ENCODE measurements around the gene ATF1. TPM values are rescaled to one million over a fixed set of nuclear protein-coding genes. Genes with fewer than 3 reads are reported as not detected.
"Not testable (repeated sequence)": the region's sequence is repeated elsewhere in the genome, so short reads cannot be mapped to it uniquely, and the experiment has no call there.

The ATF1 gene
- polyA plus RNA-seq, 3 donors from 2014 or later, result 34.9 to 43.8 (median 37.6) TPM

- not testable (repeated sequence) for H3K9me3 Mint-ChIP-seq; H3K4me1 Mint-ChIP-seq; H3K27ac Mint-ChIP-seq; H3K36me3 Mint-ChIP-seq; H3K4me3 Mint-ChIP-seq; DNase-seq; H3K27me3 Mint-ChIP-seq (ENCODE audit: low read depth in 3 of 3)
Measured at GRCh38 chr12:50833801-50834200, 69.9 kb downstream of the ATF1 start.

- H3K4me3 Mint-ChIP-seq, result no peak overlapping the region
- no peak overlapping the region for H3K27ac Mint-ChIP-seq
- peaks cover 0 to under 1% (median 0%) of the 10 kb centered on the region in 6 donors for H3K9me3 Mint-ChIP-seq
- peaks cover 0 to 6% (median 0%) of the 10 kb centered on the region in 3 donors for H3K36me3 Mint-ChIP-seq
- H3K4me1 Mint-ChIP-seq, result no peaks in the 10 kb centered on the region
- DNase-seq, result no peak
- peaks cover 3 to 7% (median 6%) of the 10 kb centered on the region in 3 donors for H3K27me3 Mint-ChIP-seq (ENCODE audit: low read depth in 3 of 3)
Measured at GRCh38 chr12:50839042-50839441, 75.1 kb downstream of the ATF1 start.

- no peak for DNase-seq
- H3K4me1 Mint-ChIP-seq, result no peaks in the 10 kb centered on the region
- H3K9me3 Mint-ChIP-seq, result no peaks in the 10 kb centered on the region
- peaks cover 3 to 7% (median 4%) of the 10 kb centered on the region in 3 donors for H3K27me3 Mint-ChIP-seq (ENCODE audit: low read depth in 3 of 3)
- H3K4me3 Mint-ChIP-seq, result no peak overlapping the region
- peaks cover 0 to 6% (median 0%) of the 10 kb centered on the region in 3 donors for H3K36me3 Mint-ChIP-seq
- peak overlapping the region in 1 of 6 donors; percentile 23 for H3K27ac Mint-ChIP-seq
Measured at GRCh38 chr12:50840809-50841487, 77.0 kb downstream of the ATF1 start.

DNA sequence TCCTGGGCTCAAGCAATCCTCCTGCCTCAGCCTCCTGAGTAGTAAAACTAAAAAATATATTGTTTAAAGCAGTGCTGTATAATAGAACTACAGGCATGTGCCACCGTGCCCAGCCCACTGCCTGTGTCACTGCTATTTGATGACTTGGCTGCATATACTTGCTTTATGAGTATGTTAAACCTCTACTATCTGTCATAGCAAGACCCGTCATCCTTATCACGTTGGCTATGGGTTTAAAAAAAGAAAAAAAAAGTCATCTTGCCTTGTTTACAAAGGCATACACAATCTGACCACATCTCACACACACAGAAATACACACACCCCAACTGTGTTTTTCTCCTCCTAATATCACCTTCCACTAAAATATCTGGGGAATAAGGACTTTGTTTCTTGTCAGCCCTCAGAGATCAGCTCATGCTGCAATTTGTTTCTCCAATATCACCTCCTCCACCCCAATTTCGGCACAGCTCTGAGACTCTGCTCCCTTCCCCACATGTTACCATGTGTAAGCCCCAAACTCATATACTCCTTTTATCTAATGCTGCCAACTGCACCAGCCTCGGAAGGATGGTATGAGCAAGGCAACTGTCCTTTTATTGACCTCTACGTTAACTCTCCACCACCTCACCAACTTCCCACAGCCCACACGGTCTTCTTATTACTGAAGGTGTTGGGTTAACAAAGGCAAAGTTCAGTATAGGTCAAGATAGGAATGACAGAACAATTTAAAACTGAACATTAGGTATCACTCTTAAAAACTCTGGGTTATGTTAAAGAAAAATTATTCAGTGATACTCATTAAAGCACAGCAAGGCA is 78.0 kb downstream of the ATF1 start:
- H3K4me1 Mint-ChIP-seq, result no peaks in the 10 kb centered on the region

DNA sequence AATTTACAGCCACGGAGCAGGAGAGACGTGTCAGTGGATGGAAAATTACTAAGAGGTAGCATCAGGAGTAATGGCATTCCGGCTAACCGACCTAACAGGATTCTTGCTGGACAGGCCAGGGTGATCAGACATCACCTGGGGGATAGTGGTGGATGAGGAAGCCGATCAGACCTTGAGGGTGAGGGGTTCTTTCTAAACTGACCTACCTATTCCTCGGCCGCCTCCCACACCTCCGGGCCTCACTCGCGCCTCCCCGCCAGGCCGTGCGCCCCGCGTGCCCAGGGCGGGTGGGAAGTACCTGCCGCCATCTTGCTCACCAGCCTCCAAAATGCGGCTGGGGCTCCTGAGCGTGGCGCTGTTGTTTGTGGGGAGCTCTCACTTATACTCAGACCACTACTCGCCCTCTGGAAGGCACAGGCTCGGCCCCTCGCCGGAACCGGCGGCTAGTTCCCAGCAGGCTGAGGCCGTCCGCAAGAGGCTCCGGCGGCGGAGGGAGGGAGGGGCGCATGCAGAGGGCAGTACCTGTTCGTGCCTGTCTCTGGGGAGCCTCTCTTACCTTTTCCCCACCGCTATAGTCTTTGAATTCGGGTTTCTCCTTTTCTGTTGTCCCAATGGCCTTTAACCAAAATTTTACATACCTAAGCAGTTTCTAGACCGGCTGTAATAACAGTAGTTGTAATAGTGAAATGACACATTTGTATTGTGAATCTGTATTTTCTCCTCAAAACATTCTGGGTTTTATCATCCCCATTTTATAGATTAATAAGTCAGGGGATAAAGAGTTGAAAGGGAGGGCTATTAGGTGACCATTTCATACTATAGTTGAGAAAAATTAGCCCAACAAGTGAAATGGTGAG is 79.0 kb downstream of the ATF1 start, which contains the start of gene TMPRSS12:
Gene TMPRSS12, plus strand, starts transcription at position 290 of the 857 bp plus-strand sequence. Its CDS starts 39 bp downstream, at position 329.
- Mint-ChIP-seq H3K27ac (no peak within 1 kb of the TSS), H3K4me1 (no peaks in the 10 kb centered on the region), H3K27me3 (ENCODE audit: low read depth in 3 of 3) (peaks cover 2 to 4% (median 3%) of the 10 kb centered on the region in 3 donors), H3K9me3 (no peaks in the 10 kb centered on the region), H3K4me3 (peak within 1 kb of the TSS in 2 of 5 donors; percentile 2 to 26), H3K36me3 (peaks cover 0 to 6% (median 0%) of the 10 kb centered on the region in 3 donors)
- no peak for DNase-seq

More for the DNA sequence above, 78.0 kb downstream of the ATF1 start:
- Mint-ChIP-seq H3K27me3 (ENCODE audit: low read depth in 3 of 3) (peaks cover 2 to 5% (median 4%) of the 10 kb centered on the region in 3 donors), H3K27ac (no peak overlapping the region), H3K36me3 (peaks cover 0 to 6% (median 0%) of the 10 kb centered on the region in 3 donors), H3K4me3 (no peak overlapping the region), H3K9me3 (no peaks in the 10 kb centered on the region)
- no peak for DNase-seq

DNA sequence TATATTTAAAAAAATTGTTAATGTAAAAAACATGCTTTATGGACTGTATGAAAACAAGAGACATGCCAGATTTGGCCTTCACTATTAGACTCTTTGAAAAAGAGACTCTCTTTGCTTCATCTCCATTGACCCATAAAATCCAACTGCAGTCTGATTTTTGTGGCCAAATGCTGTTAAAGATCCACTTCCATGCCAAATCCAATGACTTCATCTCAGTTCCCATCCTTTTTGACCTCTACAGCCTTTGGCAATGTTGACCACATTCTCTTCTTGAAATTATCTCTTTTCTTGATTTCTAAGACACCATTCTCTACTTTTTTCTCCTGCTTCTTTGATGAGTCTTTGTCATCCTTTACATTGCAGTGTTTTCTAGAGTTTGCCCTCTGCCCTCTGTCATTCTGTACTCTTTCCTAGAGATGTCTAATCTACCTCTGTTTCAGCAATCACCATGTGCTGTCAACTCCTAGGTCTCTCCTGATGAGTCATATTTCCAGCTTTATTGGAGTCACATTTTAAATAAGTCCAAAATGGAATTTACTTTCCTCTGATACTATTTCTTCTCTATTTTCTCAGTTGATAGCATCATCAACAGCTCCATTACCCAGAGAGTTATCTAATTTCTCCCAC is 81.2 kb downstream of the ATF1 start:
- Mint-ChIP-seq H3K36me3 (peaks cover 0 to 6% (median 0%) of the 10 kb centered on the region in 3 donors), H3K9me3 (no peaks in the 10 kb centered on the region), H3K27me3 (ENCODE audit: low read depth in 3 of 3) (peaks cover 3 to 6% (median 3%) of the 10 kb centered on the region in 3 donors), H3K4me3 (no peak overlapping the region), H3K27ac (no peak overlapping the region), H3K4me1 (no peaks in the 10 kb centered on the region)
- no peak for DNase-seq

DNA sequence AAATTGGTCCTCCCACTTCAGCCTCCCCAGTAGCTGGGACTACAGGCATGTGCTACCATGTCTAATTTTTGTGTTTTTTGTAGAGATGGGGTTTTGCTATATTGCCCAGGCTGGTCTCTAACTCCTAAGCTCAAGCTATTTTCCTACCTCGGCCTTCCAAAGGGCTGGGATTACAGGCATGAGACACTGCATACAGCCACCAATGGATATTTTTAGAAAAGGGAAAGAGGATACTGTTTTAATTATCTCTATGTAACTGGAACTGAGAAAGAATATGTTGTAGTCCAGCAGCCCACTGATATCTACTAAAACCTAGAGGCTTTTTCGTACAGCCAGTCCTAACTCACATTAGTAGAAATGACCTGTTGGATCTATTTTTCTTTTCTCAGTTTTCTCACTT is 85.1 kb downstream of the ATF1 start:
- DNase-seq, result no peak
- Mint-ChIP-seq H3K9me3 (no peaks in the 10 kb centered on the region), H3K36me3 (no peaks in the 10 kb centered on the region), H3K4me3 (no peak overlapping the region), H3K4me1 (no peaks in the 10 kb centered on the region), H3K27me3 (ENCODE audit: low read depth in 3 of 3) (peaks cover 2 to 10% (median 3%) of the 10 kb centered on the region in 3 donors), H3K27ac (no peak overlapping the region)

- H3K4me3 Mint-ChIP-seq; H3K9me3 Mint-ChIP-seq; H3K27ac Mint-ChIP-seq; H3K4me1 Mint-ChIP-seq; DNase-seq; H3K27me3 Mint-ChIP-seq (ENCODE audit: low read depth in 3 of 3); H3K36me3 Mint-ChIP-seq: not testable (repeated sequence)
Measured at GRCh38 chr12:50855218-50855617, 91.3 kb downstream of the ATF1 start.

DNA sequence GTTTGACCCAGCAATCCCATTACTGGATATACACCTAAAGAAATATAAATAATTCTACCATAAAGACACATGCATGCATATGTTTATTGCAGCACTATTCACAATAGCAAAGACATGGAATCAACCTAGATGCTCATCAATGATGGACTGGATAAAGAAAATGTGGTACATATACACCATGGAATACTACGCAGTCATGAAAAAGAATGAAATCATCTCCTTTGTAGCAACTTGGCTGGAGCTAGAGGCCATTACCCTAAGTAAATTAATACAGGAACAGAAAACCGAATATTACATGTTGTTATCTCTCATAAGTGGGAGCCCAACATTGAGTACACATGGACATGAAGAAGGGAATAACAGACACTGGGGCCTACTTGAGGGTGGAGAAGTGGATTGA is 91.8 kb downstream of the ATF1 start:
- H3K9me3 Mint-ChIP-seq; H3K36me3 Mint-ChIP-seq; H3K4me3 Mint-ChIP-seq; DNase-seq; H3K27ac Mint-ChIP-seq; H3K27me3 Mint-ChIP-seq (ENCODE audit: low read depth in 3 of 3); H3K4me1 Mint-ChIP-seq: not testable (repeated sequence)

- H3K4me3 Mint-ChIP-seq, result no peak overlapping the region
- H3K27me3 Mint-ChIP-seq (ENCODE audit: low read depth in 3 of 3), result peaks cover 0 to 3% (median 2%) of the 10 kb centered on the region in 3 donors
- peaks cover 0 to 2% (median 0%) of the 10 kb centered on the region in 6 donors for H3K9me3 Mint-ChIP-seq
- H3K4me1 Mint-ChIP-seq, result no peaks in the 10 kb centered on the region
- no peak overlapping the region for H3K27ac Mint-ChIP-seq
- DNase-seq, result no peak
- no peaks in the 10 kb centered on the region for H3K36me3 Mint-ChIP-seq
Measured at GRCh38 chr12:50859621-50860310, 95.9 kb downstream of the ATF1 start.

DNA sequence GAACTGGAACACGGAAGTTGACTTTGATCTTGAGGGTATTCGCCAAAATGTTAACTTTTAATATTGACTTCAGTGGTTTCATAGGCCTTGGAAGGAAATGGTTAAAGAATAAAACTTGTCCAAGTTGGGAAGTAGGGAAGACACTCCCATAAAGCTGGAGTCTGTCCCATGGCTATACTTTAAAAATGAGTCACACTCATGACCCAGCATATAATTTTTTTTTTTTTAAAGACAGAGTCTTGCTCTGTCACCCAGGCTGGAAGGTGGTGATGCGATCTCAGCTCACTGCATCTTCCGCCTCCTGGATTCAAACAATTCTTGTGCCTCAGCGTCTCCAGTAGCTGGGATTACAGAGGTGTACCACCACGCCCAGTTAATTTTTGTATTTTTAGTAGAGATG is 98.4 kb downstream of the ATF1 start:
- no peak overlapping the region for H3K27ac Mint-ChIP-seq
- H3K36me3 Mint-ChIP-seq, result peaks cover 2 to 7% (median 5%) of the 10 kb centered on the region in 3 donors
- no peaks in the 10 kb centered on the region for H3K4me1 Mint-ChIP-seq
- H3K4me3 Mint-ChIP-seq, result no peak overlapping the region
- no peak for DNase-seq
- peaks cover 0 to 9% (median 4%) of the 10 kb centered on the region in 6 donors for H3K9me3 Mint-ChIP-seq
- H3K27me3 Mint-ChIP-seq (ENCODE audit: low read depth in 3 of 3), result peaks cover 0 to 3% (median 2%) of the 10 kb centered on the region in 3 donors

- H3K4me1 Mint-ChIP-seq, result no peaks in the 10 kb centered on the region
- no peak for DNase-seq
- H3K27me3 Mint-ChIP-seq (ENCODE audit: low read depth in 3 of 3), result peaks cover 0 to 3% (median 3%) of the 10 kb centered on the region in 3 donors
- H3K9me3 Mint-ChIP-seq, result peaks cover 0 to 10% (median 6%) of the 10 kb centered on the region in 6 donors
- H3K27ac Mint-ChIP-seq, result no peak overlapping the region
- peaks cover 5 to 11% (median 10%) of the 10 kb centered on the region in 3 donors for H3K36me3 Mint-ChIP-seq
- no peak overlapping the region for H3K4me3 Mint-ChIP-seq
Measured at GRCh38 chr12:50865266-50865665, 101.4 kb downstream of the ATF1 start.

GRCh38 chr12:50868881-50869280 is 105.0 kb downstream of the ATF1 start:
- DNase-seq; H3K27ac Mint-ChIP-seq; H3K9me3 Mint-ChIP-seq; H3K4me1 Mint-ChIP-seq; H3K4me3 Mint-ChIP-seq; H3K27me3 Mint-ChIP-seq (ENCODE audit: low read depth in 3 of 3): not testable (repeated sequence)
- H3K36me3 Mint-ChIP-seq, result peaks cover 5 to 11% (median 10%) of the 10 kb centered on the region in 3 donors
